Measurements from ENCODE around the gene MTF2. TPM values are rescaled to one million over a fixed set of nuclear protein-coding genes. Genes with fewer than 3 reads are reported as not detected.
"Not testable (repeated sequence)": the region's sequence is repeated elsewhere in the genome, so short reads cannot be mapped to it uniquely, and the experiment has no call there.

MTF2 gene
- total RNA-seq (ENCODE audit: insufficient read depth, low replicate concordance) = 49.4 TPM

GRCh38 chr1:93078986-93079654 is at the start of gene MTF2:
MTF2 (plus strand) TSS chr1:93079283; CDS start chr1:93079527, 244 bp downstream.
- peak; percentile 96 for DNase-seq (ENCODE audit: low spot score)

GRCh38 chr1:93029317-93029716 is 49.8 kb upstream of the MTF2 start:
- no peak for DNase-seq (ENCODE audit: low spot score)

- DNase-seq (ENCODE audit: low spot score) = not testable (repeated sequence)
These were observed 48.9 kb upstream of the MTF2 start for GRCh38 chr1:93030191-93030590.

GRCh38 chr1:93031711-93032110 is 47.4 kb upstream of the MTF2 start:
- no peak for DNase-seq (ENCODE audit: low spot score)

GRCh38 chr1:93033029-93033428 is 46.1 kb upstream of the MTF2 start:
- DNase-seq (ENCODE audit: low spot score) = no peak

- DNase-seq (ENCODE audit: low spot score) = peak; percentile 26
These were observed 45.3 kb upstream of the MTF2 start for GRCh38 chr1:93033785-93034184.

GRCh38 chr1:93034397-93034796 is 44.7 kb upstream of the MTF2 start:
- DNase-seq (ENCODE audit: low spot score) = no peak

- no peak for DNase-seq (ENCODE audit: low spot score)
These were observed 42.4 kb upstream of the MTF2 start for GRCh38 chr1:93036672-93037071.

GRCh38 chr1:93042187-93043056 is 36.7 kb upstream of the MTF2 start:
- no peak for DNase-seq (ENCODE audit: low spot score)

- DNase-seq (ENCODE audit: low spot score) = no peak
These were observed 36.0 kb upstream of the MTF2 start for GRCh38 chr1:93043057-93043557.

GRCh38 chr1:93047618-93048017 is 31.5 kb upstream of the MTF2 start:
- no peak for DNase-seq (ENCODE audit: low spot score)

GRCh38 chr1:93051961-93052360 is 27.1 kb upstream of the MTF2 start:
- no peak for DNase-seq (ENCODE audit: low spot score)

- DNase-seq (ENCODE audit: low spot score) = peak; percentile 3
These were observed 22.9 kb upstream of the MTF2 start for GRCh38 chr1:93056214-93056613.

GRCh38 chr1:93056649-93057048 is 22.4 kb upstream of the MTF2 start:
- no peak for DNase-seq (ENCODE audit: low spot score)

- peak; percentile 12 for DNase-seq (ENCODE audit: low spot score)
These were observed 16.9 kb upstream of the MTF2 start for GRCh38 chr1:93061895-93062792.

- DNase-seq (ENCODE audit: low spot score) = peak; percentile 5
These were observed 2.8 kb upstream of the MTF2 start for GRCh38 chr1:93076268-93076667.

- DNase-seq (ENCODE audit: low spot score) = no peak
These were observed 880 bp upstream of the MTF2 start for GRCh38 chr1:93078203-93078602.

- DNase-seq (ENCODE audit: low spot score) = no peak
These were observed 471 bp upstream of the MTF2 start for GRCh38 chr1:93078638-93078985.

GRCh38 chr1:93079685-93080141 is 630 bp downstream of the MTF2 start:
- DNase-seq (ENCODE audit: low spot score) = peak; percentile 17

GRCh38 chr1:93080179-93080823 is 1.2 kb downstream of the MTF2 start:
- peak; percentile 61 for DNase-seq (ENCODE audit: low spot score)

GRCh38 chr1:93081716-93082115 is 2.6 kb downstream of the MTF2 start:
- DNase-seq (ENCODE audit: low spot score) = peak; percentile 10

Data from umbilical cord (tissue), 2 donors.